ENCODE data around the gene TFEC.
"Not testable (repeated sequence)": the region's sequence is repeated elsewhere in the genome, so short reads cannot be mapped to it uniquely, and the experiment has no call there.

Gene TFEC

GRCh38 chr7:115987486-115987885 lies 43.1 kb downstream of the TFEC start:
- no peak for DNase-seq

- no peak for DNase-seq
Observed at GRCh38 chr7:115984105-115984504, 46.5 kb downstream of the TFEC start.

DNA sequence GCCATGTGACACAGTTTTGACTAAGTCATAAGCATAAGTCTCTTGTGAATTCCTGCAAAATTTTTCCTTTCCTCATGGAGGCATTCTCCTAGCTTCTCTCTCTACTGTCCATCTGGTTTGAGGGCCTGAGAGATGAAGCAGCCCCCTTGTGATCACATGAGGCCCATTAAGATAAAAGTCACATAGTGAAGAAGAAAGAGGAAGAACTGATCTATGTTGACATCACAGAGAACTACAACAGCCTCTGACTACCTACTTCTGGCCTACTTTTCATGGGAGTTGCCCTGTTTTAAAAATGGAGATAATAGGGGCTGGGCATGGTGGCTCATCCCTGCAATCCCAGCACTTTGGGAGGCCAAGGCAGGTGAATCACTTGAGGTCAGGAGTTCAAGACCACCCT lies 50.4 kb downstream of the TFEC start:
- DNase-seq, result no peak

- no peak for DNase-seq
Observed at GRCh38 chr7:115976651-115977050, 53.9 kb downstream of the TFEC start.

- no peak for DNase-seq
Observed at GRCh38 chr7:115975766-115976165, 54.8 kb downstream of the TFEC start.

DNA sequence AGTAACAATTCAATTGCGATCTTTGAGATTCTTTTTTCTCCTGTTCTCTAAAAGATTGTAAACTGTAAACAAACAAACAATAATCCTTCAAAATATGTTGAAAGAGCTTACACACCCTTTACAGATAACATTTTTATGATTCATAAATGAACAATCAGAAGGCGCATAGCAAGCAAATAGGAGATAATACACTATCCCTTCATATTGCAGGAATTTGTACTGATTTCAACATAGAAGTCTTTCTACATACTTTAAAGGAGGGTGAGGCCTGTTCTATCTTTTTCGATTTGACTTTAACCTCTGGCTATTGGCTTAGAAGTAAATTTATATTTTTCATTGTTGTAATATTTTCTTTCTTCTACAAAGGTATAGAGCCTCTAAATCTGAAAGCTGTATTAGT lies 57.2 kb downstream of the TFEC start:
- DNase-seq, result no peak

DNA sequence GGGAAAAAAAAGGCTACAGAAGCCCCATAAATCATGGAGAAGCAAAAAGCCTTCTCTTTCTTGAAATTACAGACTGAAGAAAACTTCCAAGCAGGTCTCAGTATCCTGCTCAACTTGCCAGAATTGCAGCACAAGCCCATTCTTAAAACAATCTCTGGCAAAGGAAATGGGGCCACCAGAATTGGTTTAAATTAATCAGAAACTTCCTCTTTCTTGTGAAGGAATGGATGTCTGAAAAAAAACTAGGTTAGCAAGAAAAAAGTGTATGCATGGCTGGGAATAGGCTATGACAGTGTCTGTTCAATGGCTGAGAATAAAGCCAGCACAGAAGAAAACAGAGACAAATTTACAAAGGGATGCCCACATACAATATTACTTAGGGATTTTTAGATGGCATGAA lies 59.1 kb downstream of the TFEC start:
- DNase-seq, result no peak

DNA sequence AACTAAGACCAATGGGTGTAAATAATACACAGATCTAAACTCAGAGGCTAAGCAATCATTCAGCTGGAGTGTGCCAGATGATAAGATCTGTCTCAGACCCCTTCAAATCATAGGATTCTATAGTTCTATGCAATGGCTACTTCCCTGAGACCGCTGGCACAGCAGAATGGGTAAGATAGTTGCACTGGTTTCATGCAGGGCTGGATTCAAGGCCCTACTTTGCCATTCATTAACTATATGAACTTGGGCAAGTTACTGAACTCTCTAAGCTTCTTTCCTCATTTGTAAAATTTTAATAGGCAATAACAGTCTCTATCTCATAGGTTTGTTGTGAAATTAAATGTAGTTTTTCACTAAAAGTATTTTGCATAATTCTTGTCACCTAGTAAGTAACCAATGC lies 62.0 kb downstream of the TFEC start:
- no peak for DNase-seq

- no peak for DNase-seq
Observed at GRCh38 chr7:115968171-115968570, 62.4 kb downstream of the TFEC start.

DNA sequence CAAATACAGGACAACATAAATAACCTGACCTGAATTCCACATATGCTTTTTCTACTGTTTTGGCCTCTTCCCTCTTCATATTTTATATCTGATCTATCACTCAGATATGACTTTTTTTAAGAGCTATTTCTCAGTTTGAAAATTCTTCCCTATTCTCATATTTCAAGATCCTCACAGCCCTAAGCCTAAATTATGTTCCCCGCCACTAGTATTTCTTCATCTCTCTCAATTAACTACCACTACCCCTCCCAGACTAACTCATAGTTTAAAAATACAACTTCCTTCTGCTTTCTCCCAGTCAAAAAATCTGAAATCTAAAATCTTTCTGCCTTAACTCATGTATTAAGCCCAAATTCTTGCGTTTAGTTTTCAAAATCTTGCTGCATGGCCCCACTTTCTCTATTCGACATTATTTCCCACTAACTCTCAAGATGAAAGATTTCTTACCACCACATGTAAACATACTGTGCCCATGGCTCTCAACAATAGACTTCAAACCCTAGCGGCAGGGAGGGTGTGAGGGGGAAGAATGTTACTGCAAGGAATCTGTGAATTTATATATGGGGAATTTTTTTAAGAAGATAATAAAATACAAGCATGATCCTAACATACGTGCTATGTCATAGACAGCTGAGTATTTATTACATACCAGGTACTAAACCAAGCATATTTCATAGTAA lies 64.6 kb downstream of the TFEC start:
- no peak for DNase-seq

DNA sequence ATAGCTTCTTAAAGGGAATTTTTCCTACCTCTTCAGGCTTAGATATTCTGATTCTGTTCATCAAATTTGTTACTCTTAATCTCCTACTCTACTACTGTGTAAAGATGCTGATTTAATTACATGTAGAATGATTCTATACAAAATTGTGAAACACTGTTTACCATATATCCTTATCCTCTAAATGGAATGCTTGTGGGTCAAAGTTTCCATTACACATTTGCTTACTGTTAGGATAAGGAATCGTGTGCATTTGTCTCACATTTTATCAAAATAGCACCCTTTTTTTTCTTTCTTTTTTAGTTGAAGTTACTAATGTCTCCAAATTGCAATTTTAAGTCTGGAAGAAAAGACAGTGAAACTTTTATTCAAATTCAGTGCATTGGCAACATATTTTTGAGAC lies 65.3 kb downstream of the TFEC start:
- no peak for DNase-seq

GRCh38 chr7:115964799-115965198 lies 65.8 kb downstream of the TFEC start:
- no peak for DNase-seq

DNA sequence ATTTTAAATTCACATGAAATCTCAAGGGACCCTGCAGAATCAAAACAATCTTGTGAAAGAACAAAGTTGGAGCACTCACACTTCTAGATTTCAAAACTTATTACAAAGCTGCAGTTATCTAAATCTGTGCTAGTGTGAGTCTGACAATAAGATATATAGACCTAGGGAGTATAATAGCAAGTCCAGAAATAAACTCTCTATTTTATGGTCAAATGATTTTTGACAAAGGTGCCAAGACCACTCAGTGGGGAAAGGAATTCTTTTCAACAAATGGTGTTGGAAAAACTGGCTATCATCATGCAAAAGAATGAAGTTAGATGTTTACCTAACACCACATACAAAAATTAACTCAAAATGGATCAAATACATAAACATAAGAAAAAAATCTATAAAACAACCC lies 68.2 kb downstream of the TFEC start:
- no peak for DNase-seq

GRCh38 chr7:115953592-115954255 lies 76.8 kb downstream of the TFEC start:
- no peak for DNase-seq

DNA sequence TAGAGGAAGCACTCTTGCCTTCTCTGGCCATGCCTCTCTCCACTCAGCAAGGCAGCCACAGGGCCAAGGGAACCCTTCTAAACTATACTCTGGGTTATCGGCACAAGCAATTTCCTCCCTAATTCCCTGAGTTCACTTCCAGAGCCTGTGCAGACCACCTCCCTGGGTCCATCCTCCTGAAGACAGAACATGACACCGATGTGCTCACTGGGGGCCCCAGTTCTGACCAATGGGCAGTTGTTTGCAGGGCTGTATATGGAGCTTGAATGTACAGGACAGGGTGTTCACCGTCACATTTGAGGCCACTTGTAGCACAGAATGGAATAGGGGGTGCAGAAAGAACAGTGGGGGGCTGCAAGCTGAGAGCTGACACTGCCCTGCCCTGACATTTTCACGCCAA lies 77.7 kb downstream of the TFEC start:
- DNase-seq, result no peak

DNA sequence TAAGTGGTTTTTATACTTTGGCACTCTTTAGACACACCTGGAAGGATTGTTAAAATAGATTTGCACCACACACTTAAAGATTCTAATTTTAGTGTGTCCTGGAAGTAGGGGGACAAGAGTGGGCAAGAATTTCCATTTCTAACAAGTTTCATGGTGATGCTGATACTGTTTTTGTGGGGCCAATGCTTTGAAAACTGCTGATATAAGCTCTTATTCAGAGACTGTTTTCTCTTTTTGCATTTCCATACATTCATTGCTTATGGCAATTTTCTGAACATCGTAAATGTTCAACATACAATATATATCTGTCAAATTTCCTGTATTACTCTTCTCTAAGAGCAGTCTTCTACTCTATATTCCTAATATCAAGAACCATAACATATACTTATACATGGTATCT lies 79.0 kb downstream of the TFEC start:
- DNase-seq, result no peak

DNA sequence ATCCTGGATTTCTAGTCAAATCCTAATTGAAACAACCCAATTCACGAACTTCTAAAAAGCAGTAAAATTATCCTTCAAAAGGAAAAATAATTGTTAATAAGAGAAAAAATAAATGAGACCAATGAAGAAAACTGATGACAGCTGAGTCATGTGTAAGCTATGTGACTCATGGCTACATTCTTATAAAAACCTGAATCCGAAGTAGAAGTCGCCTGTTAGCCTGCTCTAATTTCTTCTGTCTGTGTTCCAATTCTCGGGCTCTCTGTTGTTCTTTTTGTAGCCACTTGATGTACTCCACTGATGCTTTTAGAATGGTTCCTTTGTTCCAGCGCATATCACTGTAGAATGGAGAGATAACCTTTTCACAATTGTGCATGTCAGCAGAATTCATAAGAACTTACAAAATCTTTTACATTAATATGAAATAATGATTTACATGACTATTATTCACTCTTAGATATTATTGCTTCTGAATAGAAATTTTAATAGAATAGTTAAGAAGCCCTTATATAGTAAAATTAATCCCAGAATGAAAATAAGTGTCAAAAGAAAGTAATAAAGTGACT lies 88.8 kb downstream of the TFEC start:
- DNase-seq, result no peak

- DNase-seq, result no peak
Observed at GRCh38 chr7:115940460-115941060, 90.0 kb downstream of the TFEC start.

DNA sequence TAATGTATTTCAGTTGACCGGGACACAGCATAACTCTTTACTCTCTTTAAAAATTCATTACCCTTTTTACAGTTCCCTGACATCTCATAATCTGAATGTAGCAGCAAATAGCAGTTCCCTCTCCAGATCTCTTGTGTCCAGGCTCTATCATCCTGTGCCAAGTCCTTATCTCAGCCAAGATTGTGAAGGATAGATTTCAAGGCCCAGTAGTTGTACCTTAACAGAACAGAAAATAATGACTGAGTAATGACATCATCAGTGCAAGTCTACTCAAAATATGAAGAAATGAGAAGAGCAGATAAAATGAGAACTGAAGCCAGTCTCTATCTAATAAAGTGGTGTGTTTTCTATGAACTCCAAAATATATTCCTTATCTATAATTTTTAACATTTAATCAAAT lies 92.6 kb downstream of the TFEC start:
- no peak for DNase-seq

- no peak for DNase-seq
Observed at GRCh38 chr7:115933471-115933870, 97.1 kb downstream of the TFEC start.

GRCh38 chr7:115932880-115933279 lies 97.7 kb downstream of the TFEC start:
- DNase-seq, result no peak

DNA sequence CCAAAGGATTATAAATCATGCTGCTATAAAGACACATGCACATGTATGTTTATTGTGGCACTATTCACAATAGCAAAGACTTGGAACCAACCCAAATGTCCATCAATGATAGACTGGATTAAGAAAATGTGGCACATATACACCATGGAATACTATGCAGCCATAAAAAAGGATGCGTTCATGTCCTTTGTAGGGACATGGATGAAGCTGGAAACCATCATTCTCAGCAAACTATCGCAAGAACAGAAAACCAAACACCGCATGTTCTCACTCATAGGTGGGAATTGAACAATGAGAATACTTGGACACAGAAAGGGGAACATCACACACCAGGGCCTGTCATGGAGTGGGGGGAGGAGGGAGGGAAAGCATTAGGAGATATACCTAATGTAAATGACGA lies 100.4 kb downstream of the TFEC start:
- DNase-seq, result not testable (repeated sequence)

DNA sequence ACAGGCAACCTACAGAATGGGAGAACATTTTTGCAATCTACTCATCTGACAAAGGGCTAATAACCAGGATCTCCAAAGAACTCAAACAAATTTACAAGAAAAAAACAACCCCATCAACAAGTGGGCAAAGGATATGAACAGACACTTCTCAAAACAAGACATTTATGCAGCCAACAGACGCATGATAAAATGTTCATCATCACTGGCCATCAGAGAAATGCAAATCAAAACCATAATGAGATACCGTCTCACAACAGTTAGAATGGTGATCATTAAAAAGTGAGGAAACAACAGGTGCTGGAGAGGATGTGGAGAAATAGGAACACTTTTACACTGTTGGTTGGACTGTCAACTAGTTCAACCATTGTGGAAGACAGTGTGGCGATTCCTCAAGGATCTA lies 100.8 kb downstream of the TFEC start:
- not testable (repeated sequence) for DNase-seq

DNA sequence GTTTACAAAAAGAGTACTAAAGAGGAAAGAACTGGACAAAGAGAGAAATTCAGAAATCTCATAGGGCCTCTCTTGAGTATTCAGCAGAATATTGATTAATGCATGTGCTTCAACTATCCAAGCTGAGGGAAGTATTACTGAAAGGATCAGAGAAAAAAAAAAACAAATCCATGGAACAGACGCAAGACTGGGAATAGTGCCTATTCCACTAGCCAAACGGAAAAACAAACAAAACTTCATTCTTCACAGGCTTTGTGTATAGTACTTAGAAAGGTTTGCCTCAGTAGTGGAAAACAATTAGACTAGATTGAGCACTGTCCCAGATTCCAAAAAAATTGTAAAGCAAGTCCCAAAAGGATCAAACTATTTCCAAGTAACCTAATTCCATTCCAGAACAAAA lies 106.2 kb downstream of the TFEC start:
- DNase-seq, result no peak
